Inferior parietal cortex (tissue), 1 donor: Measurements from ENCODE around the gene ARHGAP42.

Source experiments
- DNase-seq: peaks from one replicate; pipeline ENCODE4 v3.0.0-alpha.2; 2016; ENCODE audit errors: extremely low spot score

Gene ARHGAP42

DNA sequence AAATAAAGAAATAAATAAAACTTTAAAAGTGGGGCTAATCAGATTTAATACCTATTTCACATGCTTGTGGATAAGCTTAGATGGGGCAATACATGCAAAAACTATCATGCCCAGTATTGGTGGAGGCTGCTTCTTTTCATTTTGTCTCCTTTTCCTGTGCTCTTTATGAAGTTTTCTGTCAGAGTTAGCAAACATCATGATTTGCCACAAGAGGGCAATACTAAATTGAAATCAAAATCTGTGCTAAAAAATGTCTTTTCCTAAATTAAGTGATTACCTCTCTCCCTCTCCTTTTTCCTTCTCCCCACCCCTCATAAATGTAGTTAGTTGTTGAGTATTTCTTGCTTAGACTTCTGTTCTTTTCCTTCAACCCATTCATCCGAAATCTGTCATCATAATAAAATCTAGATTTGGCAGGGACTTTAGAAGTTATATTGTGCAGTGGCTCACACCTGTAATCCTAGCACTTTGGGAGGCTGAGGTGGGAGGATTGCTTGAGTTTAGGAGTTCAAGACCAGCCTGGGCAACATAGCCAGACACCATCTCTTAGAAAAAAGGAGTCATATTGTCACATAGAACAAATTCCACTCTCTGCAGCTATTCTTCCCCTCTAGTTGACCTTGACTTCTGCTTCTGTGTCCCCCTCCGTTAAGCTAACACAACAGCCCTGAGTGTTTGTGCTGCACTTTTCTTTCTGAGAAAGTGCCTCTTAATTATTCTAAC, 4.7 kb upstream of the ARHGAP42 start:
- DNase-seq = no peak

DNA sequence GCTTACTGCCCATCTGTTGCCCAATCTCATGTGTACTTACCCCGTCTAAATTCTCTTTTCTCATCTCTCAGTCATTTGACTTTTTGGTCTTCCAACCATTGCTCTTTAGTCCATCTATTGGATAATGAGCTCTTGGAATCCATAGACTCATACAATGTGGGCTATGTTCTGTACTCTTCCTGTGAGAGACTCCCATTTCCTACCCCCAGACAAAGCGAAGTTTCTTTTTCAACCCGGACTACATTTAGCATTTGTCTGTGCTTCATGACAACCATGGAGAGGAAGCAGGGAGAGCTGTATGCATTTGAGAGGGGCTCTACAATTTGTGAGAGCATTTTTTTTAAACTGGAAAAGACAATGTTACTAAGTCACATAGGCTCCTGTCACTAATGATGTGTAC, 4.0 kb upstream of the ARHGAP42 start:
- DNase-seq = no peak

DNA sequence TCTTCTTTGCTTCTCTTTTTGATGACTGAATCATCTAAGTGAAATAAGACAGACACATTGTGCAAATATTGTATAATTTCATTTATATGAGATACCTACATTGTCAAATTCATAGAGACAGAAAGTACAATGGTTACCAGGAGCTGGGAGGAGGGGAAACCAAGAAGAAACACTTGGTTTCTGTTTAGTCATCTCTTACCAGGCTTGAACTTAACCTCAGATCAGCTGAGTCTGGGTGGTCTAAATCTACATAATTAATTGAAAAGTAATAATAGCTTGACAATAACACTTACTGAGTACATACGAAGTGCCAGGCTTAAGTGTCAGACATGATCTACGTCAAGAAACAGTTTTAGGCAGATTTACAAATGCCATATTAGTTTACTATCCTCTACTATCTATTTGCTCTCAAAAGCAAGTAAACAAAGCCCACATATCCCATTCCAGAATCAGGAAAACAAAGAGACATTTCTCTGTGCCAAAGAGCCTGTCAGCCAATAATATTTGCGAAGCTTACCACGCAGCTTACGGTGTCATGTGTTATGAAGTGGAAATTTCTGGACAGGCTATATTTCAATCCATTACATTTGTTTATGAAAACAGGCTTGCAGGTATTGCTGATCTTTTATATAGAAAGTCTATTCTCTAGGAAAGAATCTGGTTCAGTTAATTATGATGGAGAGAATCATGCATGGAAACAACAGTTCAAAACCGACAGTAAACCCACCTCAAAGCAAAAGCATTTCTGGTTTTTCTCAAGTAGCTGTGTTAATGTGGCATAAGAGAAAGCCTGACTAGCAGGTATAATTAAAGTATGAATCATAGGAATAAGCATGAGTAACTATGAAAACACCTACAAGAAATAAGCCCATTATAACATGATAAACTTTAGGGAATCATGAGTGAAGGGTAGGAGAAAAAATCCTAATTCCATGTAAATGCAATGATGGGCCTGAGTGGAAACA, 2.7 kb upstream of the ARHGAP42 start:
- no peak for DNase-seq

DNA sequence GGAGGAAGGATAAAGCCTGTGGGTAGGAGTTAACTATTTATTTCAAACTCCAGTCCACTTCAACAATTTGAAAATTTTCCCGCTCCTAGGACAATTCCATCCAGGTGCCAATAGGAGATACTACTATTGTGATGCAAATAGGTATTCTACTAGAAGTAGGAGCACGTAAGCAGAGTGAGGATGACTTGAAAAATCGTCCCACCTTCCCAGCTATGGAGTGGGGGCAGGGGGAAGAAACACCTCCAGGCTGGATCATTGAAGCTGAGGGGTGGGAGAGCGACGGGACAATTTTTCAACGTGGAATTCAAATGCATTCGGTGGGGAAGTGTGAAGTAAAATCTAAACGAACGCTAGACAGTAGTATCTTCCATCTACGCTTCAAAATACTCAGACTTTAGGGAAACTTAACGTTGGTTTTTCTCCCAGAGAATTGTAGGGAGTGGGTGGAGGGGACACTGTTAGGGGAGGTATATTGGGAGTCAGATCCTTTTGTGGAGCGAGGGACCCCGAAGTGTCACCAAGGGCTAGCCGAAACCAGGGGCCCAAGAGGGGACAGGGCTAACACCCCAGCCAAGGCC, 523 bp upstream of the ARHGAP42 start:
- no peak for DNase-seq

DNA sequence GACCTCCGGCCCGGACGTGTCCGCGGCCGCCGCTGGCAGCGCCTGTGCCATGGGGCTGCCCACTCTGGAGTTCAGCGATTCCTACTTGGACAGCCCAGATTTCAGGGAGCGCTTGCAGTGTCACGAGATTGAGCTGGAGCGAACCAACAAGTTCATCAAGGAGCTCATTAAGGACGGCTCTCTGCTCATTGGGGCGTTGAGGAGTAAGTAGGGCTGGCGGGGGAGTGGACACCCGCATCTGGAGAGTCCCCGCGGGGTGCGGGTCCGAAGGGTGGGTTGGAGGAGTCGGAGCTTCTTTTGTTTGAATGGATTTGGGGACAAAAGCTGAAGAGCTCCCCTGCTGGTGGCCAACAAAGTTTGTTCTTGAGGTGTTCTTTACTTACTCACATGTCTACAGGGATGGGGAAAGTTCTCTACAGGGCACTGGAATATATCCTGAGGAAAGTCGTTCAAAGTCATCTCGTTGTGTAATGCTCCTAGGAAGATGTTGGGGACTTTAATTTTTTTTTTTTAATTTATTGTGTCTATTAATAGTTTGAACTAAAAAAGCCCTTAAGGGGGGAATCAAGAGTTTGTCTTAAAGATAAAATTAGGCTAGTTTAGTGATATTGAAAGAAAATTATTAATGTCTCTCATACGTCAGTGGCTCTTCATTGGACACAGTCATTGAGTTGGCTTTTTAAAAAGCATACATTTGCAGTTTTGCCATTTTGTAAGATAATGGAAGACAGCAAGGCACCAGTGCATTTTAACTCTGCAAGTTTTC, 725 bp downstream of the ARHGAP42 start:
- DNase-seq = peak; percentile 60

DNA sequence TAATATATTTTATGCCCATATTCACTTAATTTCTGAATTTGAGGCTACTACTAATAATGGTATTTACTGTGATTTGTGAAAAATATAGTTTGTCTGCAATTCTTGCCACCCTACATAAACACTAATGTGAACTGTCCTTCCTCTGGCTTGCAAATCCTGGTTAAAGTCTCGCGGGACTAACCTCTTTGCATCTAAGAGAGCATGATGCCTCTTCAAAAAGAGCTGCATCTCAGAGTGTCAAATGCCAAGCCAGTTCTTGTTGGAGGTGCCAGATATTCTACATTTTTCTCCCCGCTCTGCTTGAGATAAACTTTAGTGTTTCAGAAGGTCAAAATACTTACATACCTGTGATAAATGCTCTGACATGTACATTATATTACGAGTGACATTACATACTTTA, 2.1 kb downstream of the ARHGAP42 start:
- no peak for DNase-seq

DNA sequence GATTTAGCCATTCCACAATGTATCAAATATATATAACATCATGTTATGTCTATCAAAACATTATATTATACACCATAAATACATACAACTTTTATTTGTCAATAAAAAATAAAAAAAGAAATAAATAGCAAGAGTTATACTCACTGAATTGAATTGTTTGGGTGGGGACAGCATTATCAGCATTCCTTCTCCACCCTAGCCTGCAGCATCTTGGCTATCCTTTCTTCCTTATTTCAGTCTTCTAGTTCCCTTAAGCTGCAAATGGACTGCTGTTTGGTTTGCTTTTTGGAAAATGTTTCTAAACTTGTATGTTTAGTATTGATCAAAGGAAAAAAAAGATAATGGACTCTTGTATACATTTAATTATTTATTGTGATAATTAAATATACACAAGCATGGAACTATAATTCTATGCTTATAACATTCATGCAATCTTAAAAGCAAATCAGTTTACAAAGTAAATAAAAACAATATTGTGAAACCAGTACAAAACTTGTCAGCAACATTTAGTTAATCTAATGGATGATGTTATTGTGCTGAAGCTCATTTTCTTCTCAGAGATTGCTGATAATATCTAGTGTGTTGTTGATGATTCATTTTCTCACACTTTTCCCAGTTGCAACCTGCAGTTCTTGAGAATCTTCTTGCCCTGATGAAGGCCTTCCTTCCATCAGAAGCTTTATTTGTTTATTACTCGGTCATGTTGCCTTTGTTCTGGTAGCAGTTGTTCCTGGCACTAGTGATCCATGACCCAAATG, 5.0 kb downstream of the ARHGAP42 start:
- DNase-seq = no peak

DNA sequence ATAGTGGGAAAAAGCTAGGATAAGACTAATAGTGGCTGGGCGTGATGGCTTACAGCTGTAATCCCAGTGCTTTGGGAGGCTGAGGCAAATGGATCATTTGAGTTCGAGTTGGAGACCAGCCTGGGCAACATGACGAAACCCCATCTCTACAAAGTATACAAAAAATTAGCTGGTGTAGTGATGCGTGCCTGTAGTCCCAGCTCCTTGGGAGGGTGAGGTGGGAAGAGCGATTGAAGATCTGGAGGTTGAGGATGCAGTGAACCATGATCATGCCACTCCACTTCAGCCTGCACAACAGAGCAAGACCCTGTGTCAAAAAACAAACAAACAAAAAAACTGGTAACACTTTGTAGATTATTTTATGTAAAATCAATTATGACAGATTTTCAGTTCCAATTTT, 8.8 kb downstream of the ARHGAP42 start:
- DNase-seq = no peak

DNA sequence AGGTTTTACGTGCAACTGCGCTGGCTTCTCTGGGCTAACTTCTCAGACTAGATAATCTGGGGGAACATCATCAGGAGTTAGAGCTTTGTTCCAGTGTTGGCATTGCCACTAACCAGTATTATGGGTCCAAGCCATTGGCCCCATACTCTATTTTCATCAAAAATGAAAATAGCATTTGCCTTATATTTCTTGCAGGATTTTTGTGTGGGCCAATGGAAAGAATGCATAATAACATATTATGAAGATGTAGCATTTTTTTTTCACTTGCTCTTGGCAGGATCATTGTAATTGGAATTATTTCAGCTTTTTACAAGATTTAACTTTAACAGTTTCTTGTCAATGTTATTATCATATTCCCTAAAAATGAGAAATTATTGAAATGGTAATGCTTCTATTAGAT, 16.1 kb downstream of the ARHGAP42 start:
- no peak for DNase-seq

DNA sequence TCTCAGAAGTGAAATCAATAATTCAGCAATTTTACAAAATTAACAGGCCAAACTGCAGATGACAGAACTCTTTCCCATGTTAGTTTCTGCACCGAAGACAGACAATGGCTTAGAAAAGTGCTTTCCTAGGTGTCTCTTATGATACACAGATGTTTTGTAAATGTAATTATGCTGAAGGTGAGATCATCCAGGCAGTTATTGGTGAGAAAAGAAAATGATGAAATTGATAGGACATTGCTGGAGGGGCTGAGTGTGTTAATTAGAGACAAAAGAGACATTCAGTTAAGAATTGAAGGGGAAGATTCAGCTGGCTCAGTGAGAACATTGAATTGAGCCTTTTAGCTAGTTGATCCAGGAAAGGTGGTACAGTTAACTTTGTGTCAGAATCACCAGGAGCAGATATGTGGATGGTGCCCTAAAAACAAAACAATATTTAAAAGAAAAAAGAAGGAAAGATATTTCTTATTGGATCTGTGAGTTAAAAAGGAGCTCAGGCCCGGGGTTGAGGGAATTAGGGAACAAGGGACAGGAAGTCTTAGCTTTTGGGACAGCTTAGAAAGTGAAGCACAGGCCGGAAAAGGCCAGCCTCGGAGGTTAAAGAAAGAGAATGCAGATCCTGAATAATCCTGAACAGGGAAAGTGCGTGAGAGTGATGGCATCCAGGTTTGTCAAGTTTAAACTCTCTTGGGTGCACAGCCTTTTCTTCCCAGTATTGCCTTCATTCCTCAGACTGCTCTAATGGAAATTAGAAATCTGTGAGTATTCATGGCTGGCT, 16.9 kb downstream of the ARHGAP42 start:
- no peak for DNase-seq

DNA sequence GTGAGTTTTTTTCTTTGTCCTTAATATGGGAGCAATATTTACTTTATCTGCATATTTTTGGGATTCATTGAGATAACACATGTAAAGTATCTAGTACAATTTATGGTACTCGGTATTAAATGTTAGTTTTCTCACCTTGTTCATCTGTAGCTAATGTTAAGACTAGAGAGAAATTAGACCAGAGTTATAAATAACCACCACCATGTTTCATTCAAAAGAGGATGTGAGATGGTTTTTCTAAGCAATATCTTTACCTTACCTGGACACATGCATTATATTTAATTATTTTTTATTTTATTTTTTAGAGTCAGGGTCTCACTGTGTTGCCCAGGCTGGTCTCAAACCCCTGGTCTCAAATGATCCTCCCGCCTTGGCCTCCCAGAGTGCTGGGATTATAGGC, 18.4 kb downstream of the ARHGAP42 start:
- no peak for DNase-seq

DNA sequence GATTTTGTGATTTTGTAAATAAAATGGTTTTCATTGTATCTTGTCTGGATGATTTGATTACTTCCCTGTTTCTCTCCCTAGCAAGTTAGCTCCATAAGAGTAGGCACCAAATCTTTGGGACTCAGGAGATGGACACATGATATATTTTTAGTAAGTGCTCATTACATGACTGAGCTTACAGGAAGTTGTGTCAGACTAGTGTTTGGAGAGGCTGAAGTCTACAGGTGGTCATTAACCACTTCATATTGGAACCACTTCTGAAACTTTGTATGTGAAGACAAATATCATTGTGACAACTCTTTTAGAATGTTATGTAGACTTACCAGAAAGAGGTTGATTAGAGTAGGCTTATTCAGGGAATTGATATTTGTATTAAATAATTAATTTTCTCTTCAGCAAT, 19.1 kb downstream of the ARHGAP42 start:
- DNase-seq = no peak

DNA sequence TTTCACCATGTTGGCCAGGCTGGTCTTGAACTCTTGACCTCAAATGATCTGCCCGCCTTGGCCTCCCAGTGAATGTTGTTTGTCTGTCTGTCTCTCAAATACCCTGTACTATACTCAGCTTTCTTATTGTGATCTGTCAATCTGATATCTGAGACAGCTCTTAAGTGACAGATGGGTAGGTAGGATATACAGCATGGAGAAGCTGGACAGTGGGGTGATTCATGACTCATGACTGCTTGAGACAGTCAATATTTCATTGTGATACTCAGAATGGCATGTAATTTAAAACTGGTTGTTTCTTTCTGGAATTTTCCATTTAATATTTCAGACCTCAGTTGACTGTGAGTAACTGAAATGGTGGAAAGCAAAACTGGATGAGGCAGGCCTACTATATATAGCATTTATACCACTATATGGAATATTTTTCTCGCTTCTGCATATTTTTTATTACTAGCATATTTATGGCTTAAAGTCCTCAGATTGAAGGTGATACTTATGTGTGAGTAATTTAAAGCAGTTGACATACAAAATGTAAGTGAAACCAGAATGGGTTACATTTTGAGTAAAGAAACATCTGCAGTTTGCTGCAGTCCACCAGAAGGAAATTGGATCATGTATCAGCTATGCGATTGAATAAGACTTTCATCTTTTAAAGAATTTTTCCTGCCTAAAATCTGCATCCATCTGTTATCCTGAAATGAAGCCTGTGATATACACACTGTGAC, 22.3 kb downstream of the ARHGAP42 start:
- no peak for DNase-seq

DNA sequence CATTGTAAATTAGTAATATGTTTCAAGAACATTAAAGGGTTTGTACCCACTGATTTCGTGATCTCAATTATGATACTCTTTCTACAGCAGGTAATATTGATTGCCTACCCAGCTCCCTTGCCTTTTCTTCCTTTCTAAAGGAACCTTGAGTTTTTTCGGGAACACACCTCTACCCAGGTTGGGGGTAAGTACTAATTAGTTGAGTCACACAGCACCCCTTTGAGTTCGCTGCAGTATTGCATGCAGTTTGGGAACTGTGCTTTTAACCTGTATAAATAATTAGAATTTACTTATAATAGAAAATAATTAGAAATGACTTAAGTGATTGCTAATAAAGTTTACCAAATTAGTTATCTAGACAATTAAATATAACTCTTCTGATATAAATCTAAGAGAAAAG, 24.9 kb downstream of the ARHGAP42 start:
- no peak for DNase-seq

DNA sequence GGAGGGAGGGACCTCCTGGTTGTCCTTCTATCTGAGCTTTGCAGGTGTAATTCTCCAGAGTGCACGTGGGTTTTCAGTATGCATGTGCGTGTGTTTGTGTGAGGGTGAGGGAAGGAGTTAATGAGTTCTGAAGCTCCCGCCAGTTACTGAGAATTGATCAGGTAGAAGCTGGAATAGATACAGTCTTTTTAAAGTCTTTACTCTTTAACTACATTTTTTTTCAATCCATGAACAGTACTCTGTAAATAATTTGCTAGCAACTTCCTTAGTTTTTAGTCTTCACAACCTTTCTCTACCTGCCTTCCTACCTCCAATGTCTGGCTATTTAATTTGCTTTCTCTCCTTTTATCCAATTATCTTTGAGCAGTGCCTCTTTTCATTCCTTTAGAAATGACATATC, 25.5 kb downstream of the ARHGAP42 start:
- no peak for DNase-seq

DNA sequence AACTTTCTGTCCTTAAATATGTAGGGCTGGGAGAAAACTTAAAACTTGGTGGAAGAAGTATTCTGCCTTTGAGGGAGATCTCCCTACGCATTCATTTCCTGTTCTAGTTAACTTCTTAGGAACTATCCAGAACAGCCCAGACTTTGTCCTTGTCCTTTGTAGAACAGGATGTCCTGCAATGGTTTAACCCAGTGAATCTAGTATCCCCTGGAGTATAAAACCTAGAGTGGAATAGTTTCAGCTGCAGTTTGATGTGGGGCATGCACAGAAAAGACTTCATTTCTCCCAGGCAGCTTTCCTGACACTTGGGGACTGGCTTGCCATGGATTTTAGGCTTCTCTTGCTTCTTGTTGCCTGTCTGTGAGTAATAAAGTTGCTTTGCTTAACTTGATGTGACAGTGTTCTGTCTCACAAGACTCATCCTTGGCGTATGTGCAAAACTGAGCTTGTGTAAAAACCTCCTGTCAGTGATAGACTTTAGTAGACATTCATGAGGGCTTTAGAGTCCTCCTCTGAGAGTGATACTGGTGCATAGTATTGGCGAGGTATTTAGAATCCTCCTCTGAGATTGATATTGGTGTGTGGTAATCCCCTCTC, 28.2 kb downstream of the ARHGAP42 start:
- DNase-seq = no peak

DNA sequence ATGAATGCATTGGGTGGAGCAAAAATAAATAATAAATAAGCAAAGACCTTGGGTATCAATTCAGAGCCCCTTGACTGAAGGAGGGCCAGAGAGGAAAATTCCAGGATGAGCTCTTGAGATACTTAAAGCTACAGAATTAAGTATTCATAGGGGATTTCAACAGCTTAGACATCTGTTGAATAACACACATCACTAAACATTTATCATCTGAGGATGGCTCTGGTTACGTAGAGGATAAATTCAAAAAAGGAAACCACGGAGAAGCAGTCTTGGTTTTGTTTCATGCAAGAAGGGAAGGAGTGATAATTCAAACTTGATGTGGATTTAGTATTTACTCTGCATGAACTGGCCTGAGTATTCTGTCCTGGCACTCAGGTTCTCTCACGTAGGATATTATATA, 29.8 kb downstream of the ARHGAP42 start:
- DNase-seq = no peak

DNA sequence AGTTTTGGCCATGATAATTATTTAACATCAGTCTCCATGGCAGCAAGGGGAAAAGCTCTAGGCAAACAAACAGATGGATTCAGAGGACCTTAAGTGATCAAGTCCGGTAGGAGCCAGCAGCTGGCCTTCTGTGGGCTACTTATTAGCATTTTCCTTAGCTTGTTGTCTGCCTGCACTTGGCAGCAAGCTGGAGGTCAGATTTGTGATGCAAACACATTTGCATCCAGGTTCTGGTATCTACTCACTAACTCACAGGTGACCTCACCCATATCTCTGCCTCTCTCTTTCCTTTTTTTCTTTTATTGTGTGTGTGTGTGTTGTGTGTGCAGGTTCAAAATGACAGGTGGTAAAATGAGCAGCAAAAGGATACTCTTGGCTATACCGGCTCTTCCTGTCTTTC, 32.3 kb downstream of the ARHGAP42 start:
- no peak for DNase-seq

DNA sequence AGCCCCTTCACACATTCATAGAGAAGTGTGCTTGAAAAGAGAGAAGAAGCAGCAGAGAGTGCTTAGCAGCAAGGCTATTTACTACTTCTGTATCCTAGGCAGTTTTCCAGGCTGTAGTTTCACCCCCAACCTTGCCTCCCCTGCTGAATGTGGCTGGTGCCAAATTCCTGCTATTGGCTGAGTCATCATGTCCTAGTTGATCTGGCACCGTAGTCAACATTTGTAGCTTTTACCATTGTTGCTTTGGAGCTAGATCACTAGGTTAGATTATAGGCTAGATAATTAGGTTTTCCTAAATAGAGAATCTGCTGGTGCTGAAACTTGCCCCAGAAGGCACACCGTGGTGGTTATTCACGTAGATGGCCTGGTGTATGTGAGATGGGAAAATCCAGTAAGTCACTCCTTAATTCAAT, 32.7 kb downstream of the ARHGAP42 start:
- peak; percentile 47 for DNase-seq
